ENCODE results near the gene RFT1.

- TF ChIP-seq FOXJ3 (CRISPR knock-in tag; IDR thresholded peaks at IDR 0.05; ENCODE audit: borderline replicate concordance) = no peak
- no peak for TF ChIP-seq ZNF532 (CRISPR knock-in tag; IDR thresholded peaks at IDR 0.05; ENCODE audit: borderline replicate concordance)
These were observed 64.3 kb downstream of the RFT1 start for GRCh38 chr3:53065841-53066480.

All from WTC11 (cell line).